ENCODE data around the gene ZGPAT. TPM values are rescaled to one million over a fixed set of nuclear protein-coding genes. Genes with fewer than 3 reads are reported as not detected.
A peak's percentile ranks its signal among the peaks of the same experiment; 100 is the strongest.

The ZGPAT gene
- total RNA-seq, 4 donors from 2014 or later = 22.5 to 38.9 (median 28.6) TPM

DNA sequence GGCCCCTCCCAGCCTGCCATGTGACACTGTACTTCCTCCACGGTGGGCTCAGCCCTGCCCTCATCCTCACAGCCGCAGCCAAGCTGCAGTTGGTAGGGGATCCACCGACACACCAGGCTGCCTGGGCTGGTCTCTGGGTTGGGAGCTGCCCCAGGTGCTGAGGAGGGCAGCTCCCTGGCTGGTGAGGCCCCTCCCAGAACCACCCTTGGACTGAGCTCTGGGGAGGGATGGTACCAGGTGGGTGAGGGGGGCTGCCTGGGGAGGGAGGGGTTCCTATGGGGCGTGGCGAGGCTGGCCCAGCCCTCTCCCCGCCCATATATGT lies 11.6 kb upstream of the ZGPAT start:
- intact Hi-C loops (cut with DNase I) = no loop called here
- 20% methylated on average over 2 of the region's 6 CpGs for WGBS
- Histone ChIP-seq H3K36me3 (peaks cover 7 to 55% (median 41%) of the 10 kb centered on the region in 4 donors), H3K4me3 (peak overlapping the region; percentile 32 to 49 (median 39)), H3K4me1 (peaks cover 50 to 69% (median 63%) of the 10 kb centered on the region in 4 donors), H3K27ac (replicated peaks in 1 of 4) (peak overlapping the region in 3 of 4 donors; percentile 16 to 43 (median 23)), H3K9me3 (no peaks in the 10 kb centered on the region), H3K27me3 (no peaks in the 10 kb centered on the region)
- no peak for TF ChIP-seq EP300 (IDR thresholded peaks at IDR 0.05)
- TF ChIP-seq POLR2AphosphoS5 (IDR thresholded peaks at IDR 0.05) = no peak
- no peak for TF ChIP-seq POLR2A (IDR thresholded peaks at IDR 0.05; ENCODE audit: low read depth)
- TF ChIP-seq CTCF (IDR thresholded peaks at IDR 0.05) = no peak
- DNase-seq (ENCODE audit: extremely low spot score) = no peak

GRCh38 chr20:63696628-63697356 lies 11.0 kb upstream of the ZGPAT start, which contains the start of gene TNFRSF6B:
Gene TNFRSF6B, plus strand, starts transcription at chr20:63696652. Its CDS starts 116 bp downstream, at chr20:63696768.
- Histone ChIP-seq H3K4me3 (peak within 1 kb of the TSS; percentile 32 to 49 (median 39)), H3K9me3 (no peaks in the 10 kb centered on the region), H3K27ac (replicated peaks in 1 of 4) (peak within 1 kb of the TSS in 3 of 4 donors; percentile 16 to 43 (median 23)), H3K27me3 (no peaks in the 10 kb centered on the region), H3K4me1 (peaks cover 50 to 72% (median 60%) of the 10 kb centered on the region in 4 donors), H3K36me3 (peaks cover 7 to 55% (median 42%) of the 10 kb centered on the region in 4 donors)
- no peak for DNase-seq (ENCODE audit: extremely low spot score)
- intact Hi-C loops (cut with DNase I) = no loop called here
- 17% methylated on average over 1 of the region's 52 CpGs for WGBS
- TF ChIP-seq POLR2A (IDR thresholded peaks at IDR 0.05; ENCODE audit: low read depth) (no peak), POLR2AphosphoS5 (IDR thresholded peaks at IDR 0.05) (peak in 1 of 2 donors; percentile 35), EP300 (IDR thresholded peaks at IDR 0.05) (no peak)

GRCh38 chr20:63697357-63697867 lies 10.4 kb upstream of the ZGPAT start:
- Histone ChIP-seq H3K27ac (replicated peaks in 1 of 4) (peak overlapping the region in 1 of 4 donors; percentile 16), H3K27me3 (no peaks in the 10 kb centered on the region), H3K4me3 (peak overlapping the region; percentile 32 to 49 (median 39)), H3K9me3 (no peaks in the 10 kb centered on the region), H3K4me1 (peaks cover 50 to 70% (median 54%) of the 10 kb centered on the region in 4 donors), H3K36me3 (peaks cover 7 to 61% (median 44%) of the 10 kb centered on the region in 4 donors)
- 51% methylated on average over 4 of the region's 7 CpGs for WGBS
- intact Hi-C loops (cut with DNase I) = no loop called here
- DNase-seq (ENCODE audit: extremely low spot score) = no peak
- TF ChIP-seq POLR2A (IDR thresholded peaks at IDR 0.05; ENCODE audit: low read depth) = no peak

DNA sequence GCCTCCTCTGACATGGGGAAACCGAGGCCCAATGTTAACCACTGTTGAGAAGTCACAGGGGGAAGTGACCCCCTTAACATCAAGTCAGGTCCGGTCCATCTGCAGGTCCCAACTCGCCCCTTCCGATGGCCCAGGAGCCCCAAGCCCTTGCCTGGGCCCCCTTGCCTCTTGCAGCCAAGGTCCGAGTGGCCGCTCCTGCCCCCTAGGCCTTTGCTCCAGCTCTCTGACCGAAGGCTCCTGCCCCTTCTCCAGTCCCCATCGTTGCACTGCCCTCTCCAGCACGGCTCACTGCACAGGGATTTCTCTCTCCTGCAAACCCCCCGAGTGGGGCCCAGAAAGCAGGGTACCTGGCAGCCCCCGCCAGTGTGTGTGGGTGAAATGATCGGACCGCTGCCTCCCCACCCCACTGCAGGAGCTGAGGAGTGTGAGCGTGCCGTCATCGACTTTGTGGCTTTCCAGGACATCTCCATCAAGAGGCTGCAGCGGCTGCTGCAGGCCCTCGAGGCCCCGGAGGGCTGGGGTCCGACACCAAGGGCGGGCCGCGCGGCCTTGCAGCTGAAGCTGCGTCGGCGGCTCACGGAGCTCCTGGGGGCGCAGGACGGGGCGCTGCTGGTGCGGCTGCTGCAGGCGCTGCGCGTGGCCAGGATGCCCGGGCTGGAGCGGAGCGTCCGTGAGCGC lies 9.8 kb upstream of the ZGPAT start:
- no peak for DNase-seq (ENCODE audit: extremely low spot score)
- peak overlapping the region in 3 of 4 donors; percentile 38 to 49 (median 40) for H3K4me3 ChIP-seq
- H3K9me3 ChIP-seq = no peaks in the 10 kb centered on the region
- peaks cover 7 to 66% (median 47%) of the 10 kb centered on the region in 4 donors for H3K36me3 ChIP-seq
- peak overlapping the region in 2 of 4 donors; percentile 62 to 72 for H3K27ac ChIP-seq (replicated peaks in 1 of 4)
- peaks cover 49 to 65% (median 52%) of the 10 kb centered on the region in 4 donors for H3K4me1 ChIP-seq
- TF ChIP-seq CTCF (IDR thresholded peaks at IDR 0.05) = no peak
- TF ChIP-seq POLR2AphosphoS5 (IDR thresholded peaks at IDR 0.05) = no peak
- no peak for TF ChIP-seq EP300 (IDR thresholded peaks at IDR 0.05)
- TF ChIP-seq POLR2A (IDR thresholded peaks at IDR 0.05; ENCODE audit: low read depth) = no peak
- WGBS = 76% methylated on average over 28 of the region's 40 CpGs
- intact Hi-C loops (cut with DNase I) = no loop called here
- no peaks in the 10 kb centered on the region for H3K27me3 ChIP-seq

DNA sequence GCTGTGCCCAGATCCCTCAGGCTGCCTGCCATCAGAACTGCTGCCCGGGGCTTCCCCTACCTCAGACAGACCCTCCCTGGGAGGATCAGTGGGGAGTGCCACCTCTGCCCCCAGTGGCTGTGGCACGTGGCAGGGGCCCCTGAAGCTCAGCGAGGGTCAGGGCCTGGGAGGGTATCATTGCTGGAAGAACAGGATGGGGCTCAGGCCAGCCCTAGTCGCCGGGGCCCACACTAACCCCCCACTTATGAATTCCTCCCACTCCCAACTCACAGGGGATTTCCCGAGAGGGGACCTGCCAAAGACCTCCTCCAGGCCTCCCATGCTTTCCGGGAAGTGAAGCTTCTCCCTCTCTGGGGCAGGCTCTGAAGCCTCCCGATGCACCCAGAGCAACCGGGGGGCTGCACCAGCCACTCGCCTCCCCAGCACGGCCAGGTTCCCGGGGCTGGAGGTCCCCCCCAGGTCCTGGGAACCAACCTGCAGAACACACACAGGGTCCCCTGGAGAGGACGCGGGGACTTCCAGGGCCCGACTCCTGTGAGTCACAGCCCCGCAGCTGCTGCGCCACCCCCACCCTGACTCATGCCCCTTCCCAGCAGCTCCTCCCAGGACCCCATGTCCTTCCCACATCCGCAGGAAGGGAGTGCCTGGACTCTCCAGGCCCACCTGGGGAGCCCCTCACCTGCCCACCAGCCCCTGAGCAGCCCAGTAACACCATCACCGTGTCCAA lies 8.9 kb upstream of the ZGPAT start:
- Histone ChIP-seq H3K36me3 (peaks cover 7 to 71% (median 52%) of the 10 kb centered on the region in 4 donors), H3K4me1 (peaks cover 47 to 63% (median 52%) of the 10 kb centered on the region in 4 donors)

More for the DNA sequence above, 8.9 kb upstream of the ZGPAT start:
- intact Hi-C loops (cut with DNase I) = no loop called here
- no peak for DNase-seq (ENCODE audit: extremely low spot score)
- Histone ChIP-seq H3K9me3 (no peaks in the 10 kb centered on the region), H3K27me3 (no peaks in the 10 kb centered on the region), H3K4me3 (peak overlapping the region in 2 of 4 donors; percentile 14 to 33), H3K27ac (replicated peaks in 1 of 4) (peak overlapping the region; percentile 18 to 72 (median 48))
- 39% methylated on average over 13 of the region's 19 CpGs for WGBS
- peak; percentile 22 to 65 for TF ChIP-seq POLR2AphosphoS5 (IDR thresholded peaks at IDR 0.05)
- TF ChIP-seq CTCF (IDR thresholded peaks at IDR 0.05) = no peak
- TF ChIP-seq EP300 (IDR thresholded peaks at IDR 0.05) = peak; percentile 11
